Spleen (tissue), 7 donors: ENCODE data around the gene SLC9A8.

Experiments
- CTCF ChIP-seq, 11 experiments: fragments of 200-600 bp in 7 of 11; fragments of 450-650 bp in 4 of 11; sonication (generic) in 4 of 11; IDR thresholded peaks in 8 of 11; conservative IDR thresholded peaks in 3 of 11; 1 replicate in 7 of 11; 2 replicates in 4 of 11; pipeline versions ENCODE4 v1.4.0 to v1.8.0; 2016 to 2021; ENCODE audit warnings: antibody characterized with exemption in 11 of 11, inconsistent platforms in 4 of 11, mild to moderate bottlenecking in 1 of 11
- POLR2AphosphoS5 ChIP-seq, 3 donors: sonication (generic); formaldehyde crosslinking; IDR thresholded peaks; one replicate each; pipeline ENCODE4 v1.5.1; 2017; ENCODE audit warnings: antibody characterized with exemption in 3 of 3
- donor health status: DM: no; HTN: no; CAD: no; lungs with moderate emphysema.
- donor health status: DM: no; HTN: no; CAD: no.
- donor health status: DM: no; HTN: no; CAD: no.

GRCh38 chr20:49786196-49786595, 26.4 kb upstream of the SLC9A8 start:
- no peak for TF ChIP-seq CTCF (IDR thresholded peaks at IDR 0.05 in 8 of 11, conservative IDR thresholded peaks at IDR 0.05 in 3 of 11)
- TF ChIP-seq POLR2AphosphoS5 (IDR thresholded peaks at IDR 0.05): no peak
